SK-N-MC (cell line): ENCODE measurements around the gene PPP6R3.

Experiments used
- EZH2 ChIP-seq: fragments of 200-600 bp; sonication (generic); IDR thresholded peaks from one replicate; pipeline ENCODE4 v1.6.1; 2017; ENCODE audit warnings: antibody characterized with exemption
- POLR2AphosphoS5 ChIP-seq: IDR thresholded peaks from 2 replicates; pipeline ENCODE4 v1.6.1; 2012; ENCODE audit warnings: mild to moderate bottlenecking, low read depth, low read length, borderline replicate concordance

DNA sequence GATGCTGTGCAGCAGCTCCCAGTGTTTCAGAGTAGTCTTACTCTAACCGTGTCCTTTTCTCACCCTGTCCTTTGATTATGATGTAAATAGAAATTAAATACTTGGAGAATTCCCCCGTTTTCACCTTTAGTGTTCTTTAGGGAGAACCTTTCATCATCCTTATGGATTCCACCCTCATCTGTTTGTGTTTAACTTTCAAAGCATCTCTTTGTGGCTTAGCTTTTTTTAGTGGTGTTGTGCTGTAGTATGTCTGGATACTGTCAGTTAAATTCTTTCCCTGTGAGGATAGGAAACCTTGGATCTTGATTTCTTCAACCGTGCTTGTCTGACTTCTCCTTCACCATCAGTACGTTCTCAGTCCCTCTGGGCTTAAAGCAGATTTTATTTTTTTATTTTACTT, 48.5 kb downstream of the PPP6R3 start:
- TF ChIP-seq POLR2AphosphoS5 (no peak), EZH2 (no peak)
